Ishikawa (cell line): ENCODE data around the gene ZFP92.

Experiments used
- EGR1 ChIP-seq: IDR thresholded peaks from 2 replicates; pipeline ENCODE4 v1.6.1; 2012
- MAX ChIP-seq: IDR thresholded peaks from 2 replicates; pipeline ENCODE4 v1.6.1; 2012
- RAD21 ChIP-seq: IDR thresholded peaks from 2 replicates; pipeline ENCODE4 v1.6.1; 2012; ENCODE audit warnings: low read depth
- YY1 ChIP-seq: IDR thresholded peaks from 2 replicates; pipeline ENCODE4 v1.6.1; 2012; ENCODE audit warnings: low read depth

- TF ChIP-seq EGR1 (no peak), RAD21 (no peak), MAX (no peak), YY1 (no peak)
These were observed 33.5 kb upstream of the ZFP92 start for GRCh38 chrX:153377727-153378126.
